ENCODE results near the gene NEK6. TPM values are rescaled to one million over a fixed set of nuclear protein-coding genes. Genes with fewer than 3 reads are reported as not detected.

NEK6 gene
- polyA plus RNA-seq, 2 of the 4 experiments (the other 2 are of a cell fraction): 26.1 to 33.7 TPM

GRCh38 chr9:124375726-124376125, 118.0 kb downstream of the NEK6 start:
- FAIRE-seq (no peak), DNase-seq (ENCODE audit: low read depth in 1 of 2, low spot score in 1 of 2) (no peak), ATAC-seq (no peak)
- ChIA-PET POLR2A (no interaction called here), CTCF (interaction anchor here (0.6 to 6.9 kb wide), 7 partner anchors 14 to 751 kb away, joined by 3 to 76 read pairs (median 3); no protein-coding TSS in a partner anchor)
- H3K27ac ChIP-seq: no peak overlapping the region
- TF ChIP-seq HDAC2 (IDR thresholded peaks at IDR 0.05) (no peak), REST (IDR thresholded peaks at IDR 0.05) (no peak), CBX2 (IDR thresholded peaks at IDR 0.05; ENCODE audit: borderline replicate concordance, low read depth) (no peak), CBX8 (IDR thresholded peaks at IDR 0.05) (no peak), CHD2 (IDR thresholded peaks at IDR 0.05; ENCODE audit: low read length, partially characterized antibody) (no peak), ZFP36 (IDR thresholded peaks at IDR 0.05; ENCODE audit: borderline replicate concordance, partially characterized antibody) (no peak), MYC (IDR thresholded peaks at IDR 0.05; ENCODE audit: borderline replicate concordance, low read length) (no peak), FOXS1 (CRISPR knock-in tag; IDR thresholded peaks at IDR 0.05) (no peak), MAFK (IDR thresholded peaks at IDR 0.05; ENCODE audit: partially characterized antibody) (no peak), EP300 (IDR thresholded peaks at IDR 0.05) (no peak), JUNB (IDR thresholded peaks at IDR 0.05) (no peak), ESRRA (IDR thresholded peaks at IDR 0.05; ENCODE audit: borderline replicate concordance, low read length) (no peak), BCL3 (IDR thresholded peaks at IDR 0.05) (no peak), KDM1A (IDR thresholded peaks at IDR 0.05; ENCODE audit: low read depth) (no peak), PHF8 (IDR thresholded peaks at IDR 0.05; ENCODE audit: borderline replicate concordance, low read depth) (no peak)
- no peak overlapping the region for H3K4me2 ChIP-seq
- 93% methylated on average over 9 of the region's 9 CpGs for WGBS (ENCODE audit: missing lambda C conversion rate)
- H3K4me3 ChIP-seq: no peak overlapping the region
- H3K4me1 ChIP-seq: peaks cover 5% of the 10 kb centered on the region; the same call in 2 of the 3 replicates
- peaks cover 13% of the 10 kb centered on the region for H3K9me3 ChIP-seq

GRCh38 chr9:124376329-124376728, 118.6 kb downstream of the NEK6 start:
- WGBS (ENCODE audit: missing lambda C conversion rate): 91% methylated on average over 1 of the region's 1 CpG
- FAIRE-seq (no peak), ATAC-seq (no peak), DNase-seq (ENCODE audit: low read depth in 1 of 2, low spot score in 1 of 2) (no peak)
- peaks cover 13% of the 10 kb centered on the region for H3K9me3 ChIP-seq
- POLR2A ChIA-PET: interaction anchor here (0.9 kb wide), 1 partner anchor 9 kb away, joined by 3 read pairs; no protein-coding TSS in a partner anchor
- CTCF ChIA-PET: interaction anchor here (0.6 to 6.9 kb wide), 4 partner anchors 14 to 41 kb away, joined by 3 to 76 read pairs (median 4); no protein-coding TSS in a partner anchor
- no peak overlapping the region for H3K4me2 ChIP-seq
- H3K4me1 ChIP-seq: peaks cover 3% of the 10 kb centered on the region; the same call in 2 of the 3 replicates
- no peak overlapping the region for H3K27ac ChIP-seq
- no peak overlapping the region for H3K4me3 ChIP-seq
- no peak for TF ChIP-seq ATOH8 (CRISPR knock-in tag; IDR thresholded peaks at IDR 0.05; ENCODE audit: low read depth)
- no peak for TF ChIP-seq MAX (IDR thresholded peaks at IDR 0.05)
- TF ChIP-seq KDM5A (IDR thresholded peaks at IDR 0.05): no peak
- TF ChIP-seq MYC (IDR thresholded peaks at IDR 0.05; ENCODE audit: borderline replicate concordance, low read length): no peak
- no peak for TF ChIP-seq CHD2 (IDR thresholded peaks at IDR 0.05; ENCODE audit: low read length, partially characterized antibody)
- no peak for TF ChIP-seq CTCF (IDR thresholded peaks at IDR 0.05)
- no peak for TF ChIP-seq ZFP36 (IDR thresholded peaks at IDR 0.05; ENCODE audit: borderline replicate concordance, partially characterized antibody)
- no peak for TF ChIP-seq NPAS2 (CRISPR knock-in tag; IDR thresholded peaks at IDR 0.05; ENCODE audit: borderline replicate concordance)
